Measurements from ENCODE around the gene RREB1. TPM values are rescaled to one million over a fixed set of nuclear protein-coding genes. Genes with fewer than 3 reads are reported as not detected.

The RREB1 gene
- total RNA-seq, 1 donor from 2014 or later, result 43.9 TPM

- Mint-ChIP-seq H3K27me3 (no peaks in the 10 kb centered on the region), H3K4me1 (ENCODE audit: unreplicated experiment) (peaks cover 14% of the 10 kb centered on the region), H3K27ac (no peak overlapping the region), H3K36me3 (no peaks in the 10 kb centered on the region), H3K4me3 (no peak overlapping the region), H3K9me3 (no peaks in the 10 kb centered on the region)
- DNase-seq (ENCODE audit: extremely low spot score, unreplicated experiment), result no peak
- TF ChIP-seq, protein P1, sequence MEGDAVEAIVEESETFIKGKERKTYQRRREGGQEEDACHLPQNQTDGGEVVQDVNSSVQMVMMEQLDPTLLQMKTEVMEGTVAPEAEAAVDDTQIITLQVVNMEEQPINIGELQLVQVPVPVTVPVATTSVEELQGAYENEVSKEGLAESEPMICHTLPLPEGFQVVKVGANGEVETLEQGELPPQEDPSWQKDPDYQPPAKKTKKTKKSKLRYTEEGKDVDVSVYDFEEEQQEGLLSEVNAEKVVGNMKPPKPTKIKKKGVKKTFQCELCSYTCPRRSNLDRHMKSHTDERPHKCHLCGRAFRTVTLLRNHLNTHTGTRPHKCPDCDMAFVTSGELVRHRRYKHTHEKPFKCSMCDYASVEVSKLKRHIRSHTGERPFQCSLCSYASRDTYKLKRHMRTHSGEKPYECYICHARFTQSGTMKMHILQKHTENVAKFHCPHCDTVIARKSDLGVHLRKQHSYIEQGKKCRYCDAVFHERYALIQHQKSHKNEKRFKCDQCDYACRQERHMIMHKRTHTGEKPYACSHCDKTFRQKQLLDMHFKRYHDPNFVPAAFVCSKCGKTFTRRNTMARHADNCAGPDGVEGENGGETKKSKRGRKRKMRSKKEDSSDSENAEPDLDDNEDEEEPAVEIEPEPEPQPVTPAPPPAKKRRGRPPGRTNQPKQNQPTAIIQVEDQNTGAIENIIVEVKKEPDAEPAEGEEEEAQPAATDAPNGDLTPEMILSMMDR (conservative IDR thresholded peaks at IDR 0.05), result no peak
Measured at GRCh38 chr6:7247179-7247456, 139.4 kb downstream of the RREB1 start.

GRCh38 chr6:7247828-7248227, 140.1 kb downstream of the RREB1 start:
- TF ChIP-seq, protein P1 (conservative IDR thresholded peaks at IDR 0.05), result no peak
- H3K4me1 Mint-ChIP-seq (ENCODE audit: unreplicated experiment), result peaks cover 9% of the 10 kb centered on the region
- H3K4me3 Mint-ChIP-seq, result no peak overlapping the region
- H3K27ac Mint-ChIP-seq, result no peak overlapping the region
- H3K9me3 Mint-ChIP-seq, result no peaks in the 10 kb centered on the region
- H3K36me3 Mint-ChIP-seq, result no peaks in the 10 kb centered on the region
- no peaks in the 10 kb centered on the region for H3K27me3 Mint-ChIP-seq
- no peak for DNase-seq (ENCODE audit: extremely low spot score, unreplicated experiment)

DNA sequence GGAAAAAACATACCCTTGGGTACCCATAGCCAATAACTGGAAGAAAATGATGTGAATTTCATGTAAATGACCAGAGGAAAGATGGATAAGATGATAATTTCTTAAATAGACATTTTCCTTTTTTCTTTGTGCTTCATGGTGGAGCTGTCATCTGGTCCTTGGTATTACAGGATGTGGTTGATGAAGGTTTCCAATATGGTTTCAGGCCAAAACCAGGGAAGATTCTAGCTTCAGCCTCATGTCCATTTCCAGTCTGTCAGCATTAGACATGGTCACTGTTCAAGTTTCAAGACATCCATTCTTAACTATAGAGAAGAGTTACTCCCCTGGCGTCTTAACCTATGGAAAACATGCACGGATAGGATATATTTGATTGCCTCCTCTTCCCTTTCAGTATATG, 141.6 kb downstream of the RREB1 start:
- TF ChIP-seq, protein P1 (conservative IDR thresholded peaks at IDR 0.05), result no peak
- Mint-ChIP-seq H3K9me3 (no peaks in the 10 kb centered on the region), H3K4me3 (no peak overlapping the region), H3K36me3 (no peaks in the 10 kb centered on the region), H3K27ac (no peak overlapping the region), H3K4me1 (ENCODE audit: unreplicated experiment) (no peaks in the 10 kb centered on the region), H3K27me3 (no peaks in the 10 kb centered on the region)
- DNase-seq (ENCODE audit: extremely low spot score, unreplicated experiment), result no peak

DNA sequence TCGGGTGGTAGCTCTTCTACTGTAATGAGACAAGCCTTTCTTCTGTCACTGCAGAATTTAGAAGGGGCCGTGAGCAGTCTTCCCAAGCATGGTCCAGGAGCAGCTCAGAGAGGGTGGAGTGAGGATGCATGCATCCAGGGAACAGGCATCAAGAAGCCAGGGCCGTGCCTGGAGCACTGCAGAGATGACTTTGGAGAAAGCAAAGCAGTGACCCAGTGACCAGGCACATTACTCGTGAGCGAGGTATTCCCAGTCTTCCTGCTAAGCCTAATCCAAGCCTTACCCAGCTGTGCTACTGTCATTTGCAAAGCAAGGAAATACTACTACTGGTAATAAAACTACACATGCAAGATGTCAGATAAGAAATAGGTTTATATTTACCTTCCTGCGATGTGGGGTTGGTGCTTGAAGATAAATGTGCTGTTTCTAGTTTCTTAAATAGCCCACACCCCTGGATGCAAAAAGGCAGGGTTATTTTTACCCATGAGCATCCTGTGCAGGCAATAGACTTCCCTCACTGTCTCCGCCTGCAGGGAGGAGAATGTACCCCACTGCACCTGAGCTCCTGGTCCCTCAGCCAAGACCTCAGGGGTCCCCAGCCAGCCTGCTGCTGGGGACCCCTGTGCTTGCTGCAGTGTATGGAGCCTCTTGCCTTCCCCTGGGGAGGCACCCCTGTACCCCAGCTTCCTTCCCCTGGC, 142.3 kb downstream of the RREB1 start:
- no peak for DNase-seq (ENCODE audit: extremely low spot score, unreplicated experiment)
- H3K4me3 Mint-ChIP-seq, result no peak overlapping the region
- no peaks in the 10 kb centered on the region for H3K36me3 Mint-ChIP-seq
- TF ChIP-seq, protein P1 (conservative IDR thresholded peaks at IDR 0.05), result no peak
- no peaks in the 10 kb centered on the region for H3K9me3 Mint-ChIP-seq
- no peaks in the 10 kb centered on the region for H3K27me3 Mint-ChIP-seq
- H3K4me1 Mint-ChIP-seq (ENCODE audit: unreplicated experiment), result no peaks in the 10 kb centered on the region
- H3K27ac Mint-ChIP-seq, result no peak overlapping the region

GRCh38 chr6:7250812-7251211, 143.1 kb downstream of the RREB1 start:
- Mint-ChIP-seq H3K27ac (no peak overlapping the region), H3K27me3 (no peaks in the 10 kb centered on the region), H3K4me1 (ENCODE audit: unreplicated experiment) (no peaks in the 10 kb centered on the region), H3K4me3 (no peak overlapping the region), H3K9me3 (no peaks in the 10 kb centered on the region), H3K36me3 (no peaks in the 10 kb centered on the region)
- TF ChIP-seq, protein P1 (conservative IDR thresholded peaks at IDR 0.05), result no peak
- no peak for DNase-seq (ENCODE audit: extremely low spot score, unreplicated experiment)
